ENCODE data around the gene KRTAP9-7.

The KRTAP9-7 gene

GRCh38 chr17:41318231-41318630 lies 42.7 kb downstream of the KRTAP9-7 start:
- DNase-seq (ENCODE audit: low read depth in 2 of 2, low spot score in 1 of 2): no peak

GRCh38 chr17:41322094-41322902 lies 46.8 kb downstream of the KRTAP9-7 start:
- DNase-seq (ENCODE audit: low read depth in 2 of 2, low spot score in 1 of 2): no peak

- DNase-seq (ENCODE audit: low read depth in 2 of 2, low spot score in 1 of 2): no peak
Measured at GRCh38 chr17:41322903-41323895, 47.7 kb downstream of the KRTAP9-7 start.

GRCh38 chr17:41324180-41325075 lies 48.9 kb downstream of the KRTAP9-7 start:
- no peak for DNase-seq (ENCODE audit: low read depth in 2 of 2, low spot score in 1 of 2)

GRCh38 chr17:41325126-41325525 lies 49.6 kb downstream of the KRTAP9-7 start:
- DNase-seq (ENCODE audit: low read depth in 2 of 2, low spot score in 1 of 2): no peak

GRCh38 chr17:41325611-41326010 lies 50.1 kb downstream of the KRTAP9-7 start:
- no peak for DNase-seq (ENCODE audit: low read depth in 2 of 2, low spot score in 1 of 2)

All from stimulated activated CD8-positive, alpha-beta memory T cell treated with anti-CD3 and anti-CD28 coated beads, Interleukin-4, amount 100 ng/mL, for 4 hours (primary cell).